Measurements from ENCODE around the gene NOS2.
"Not testable (repeated sequence)": the region's sequence is repeated elsewhere in the genome, so short reads cannot be mapped to it uniquely, and the experiment has no call there.

Gene NOS2

GRCh38 chr17:27753726-27754125 is 46.6 kb downstream of the NOS2 start:
- not testable (repeated sequence) for DNase-seq

- not testable (repeated sequence) for DNase-seq
Observed at GRCh38 chr17:27752831-27753619, 47.3 kb downstream of the NOS2 start.

GRCh38 chr17:27751622-27752490 is 48.5 kb downstream of the NOS2 start:
- DNase-seq = no peak

- DNase-seq = no peak
Observed at GRCh38 chr17:27751166-27751565, 49.2 kb downstream of the NOS2 start.

GRCh38 chr17:27749562-27750150 is 50.7 kb downstream of the NOS2 start:
- not testable (repeated sequence) for DNase-seq

- no peak for DNase-seq
Observed at GRCh38 chr17:27748360-27748825, 51.9 kb downstream of the NOS2 start.

GRCh38 chr17:27747462-27748359 is 52.6 kb downstream of the NOS2 start:
- no peak for DNase-seq

GRCh38 chr17:27746881-27747280 is 53.4 kb downstream of the NOS2 start:
- DNase-seq = no peak

- not testable (repeated sequence) for DNase-seq
Observed at GRCh38 chr17:27746320-27746719, 54.0 kb downstream of the NOS2 start.

- not testable (repeated sequence) for DNase-seq
Observed at GRCh38 chr17:27745207-27745830, 55.0 kb downstream of the NOS2 start.

- no peak for DNase-seq
Observed at GRCh38 chr17:27743281-27743885, 56.9 kb downstream of the NOS2 start.

- DNase-seq = no peak
Observed at GRCh38 chr17:27741971-27742575, 58.3 kb downstream of the NOS2 start.

GRCh38 chr17:27741361-27741861 is 58.9 kb downstream of the NOS2 start:
- no peak for DNase-seq

GRCh38 chr17:27740541-27740940 is 59.8 kb downstream of the NOS2 start:
- DNase-seq = not testable (repeated sequence)

GRCh38 chr17:27733773-27734172 is 66.6 kb downstream of the NOS2 start:
- no peak for DNase-seq

- DNase-seq = not testable (repeated sequence)
Observed at GRCh38 chr17:27732746-27733145, 67.6 kb downstream of the NOS2 start.

- not testable (repeated sequence) for DNase-seq
Observed at GRCh38 chr17:27725982-27726381, 74.3 kb downstream of the NOS2 start.

- DNase-seq = no peak
Observed at GRCh38 chr17:27721797-27722196, 78.5 kb downstream of the NOS2 start.

Data from NCI-H446 (cell line).